WTC11 (cell line): Measurements from ENCODE around the gene TMEM82. TPM values are rescaled to one million over a fixed set of nuclear protein-coding genes. Genes with fewer than 3 reads are reported as not detected.
A peak's percentile ranks its signal among the peaks of the same experiment; 100 is the strongest.

Experiments used
- ATAC-seq: fragments of 200-7000 bp; cut with Tn5 transposase; 2 replicates; pipeline ENCODE4 v1.10.0; 2021; ENCODE audit warnings: mild to moderate bottlenecking, moderate library complexity
- Bru-seq: library from RNA; stranded (reverse); fragments of 400-500 nt; gene quantifications from one replicate; lab custom pipeline; 2021; lab: Mats Ljungman, UMichigan
- CTCF ChIA-PET: fragments of 300-600 bp; sonication (Branson Sonifier 250); formaldehyde crosslinking; loops from one replicate; lab custom pipeline; 2021; ENCODE audit warnings: antibody characterized with exemption; lab: Charles Lee
- POLR2A ChIA-PET: fragments of 350-600 bp; sonication (Branson Sonifier 250); formaldehyde crosslinking; loops from one replicate; lab custom pipeline; 2021; ENCODE audit warnings: antibody characterized with exemption; lab: Charles Lee
- DNase-seq: peaks from one replicate; pipeline ENCODE4 v3.0.0; 2021; ENCODE audit warnings: low spot score
- H3K27ac Mint-ChIP-seq: 2 replicates; pipeline ENCODE4 v1.8.0; 2021; ENCODE audit warnings: mixed read lengths
- H3K27me3 Mint-ChIP-seq: 2 replicates; pipeline ENCODE4 v1.8.0; 2021; ENCODE audit warnings: low read depth, mild to moderate bottlenecking, moderate library complexity, mixed read lengths
- H3K36me3 Mint-ChIP-seq: 2 replicates; pipeline ENCODE4 v1.8.0; 2021; ENCODE audit warnings: mixed read lengths
- H3K4me1 Mint-ChIP-seq: 2 replicates; pipeline ENCODE4 v1.8.0; 2022; ENCODE audit warnings: mixed read lengths
- H3K4me3 Mint-ChIP-seq: 2 replicates; pipeline ENCODE4 v1.8.0; 2021; ENCODE audit warnings: mild to moderate bottlenecking, moderate library complexity, mixed read lengths
- H3K9me3 Mint-ChIP-seq: 2 replicates; pipeline ENCODE4 v1.8.0; 2021; ENCODE audit warnings: mixed read lengths
- ATF1 ChIP-seq: sonication (generic); formaldehyde crosslinking; IDR thresholded peaks from 2 replicates; pipeline ENCODE4 v1.8.1; 2023; ENCODE audit warnings: mild to moderate bottlenecking, moderate library complexity, missing genetic modification reagents
- ATF2 ChIP-seq: sonication (generic); formaldehyde crosslinking; IDR thresholded peaks from 2 replicates; pipeline ENCODE4 v1.8.1; 2022; ENCODE audit warnings: low read depth, missing genetic modification reagents, borderline replicate concordance
- CREB1 ChIP-seq: sonication (generic); formaldehyde crosslinking; IDR thresholded peaks from 2 replicates; pipeline ENCODE4 v1.8.0; 2023; ENCODE audit warnings: mild to moderate bottlenecking, missing genetic modification reagents
- CTCF ChIP-seq: fragments of 200-600 bp; IDR thresholded peaks from 2 replicates; pipeline ENCODE4 v1.8.0; 2022; ENCODE audit warnings: antibody characterized with exemption
- E2F4 ChIP-seq: sonication (generic); formaldehyde crosslinking; IDR thresholded peaks from 2 replicates; pipeline ENCODE4 v1.8.1; 2022; ENCODE audit warnings: low read depth, mild to moderate bottlenecking, moderate library complexity, missing genetic modification reagents, borderline replicate concordance
- ELF4 ChIP-seq: sonication (generic); formaldehyde crosslinking; IDR thresholded peaks from 2 replicates; pipeline ENCODE4 v1.8.1; 2022; ENCODE audit warnings: low read depth, mild to moderate bottlenecking, moderate library complexity, missing genetic modification reagents
- EMX1 ChIP-seq: fragments of 250-450 bp; sonication (Bioruptor Pico); IDR thresholded peaks from 2 replicates; pipeline ENCODE4 v1.8.0; 2021; ENCODE audit warnings: mild to moderate bottlenecking
- FOXJ3 ChIP-seq: sonication (generic); formaldehyde crosslinking; IDR thresholded peaks from 2 replicates; pipeline ENCODE4 v1.9.0; 2021; ENCODE audit warnings: missing genetic modification reagents, mild to moderate bottlenecking, borderline replicate concordance
- FOXP1 ChIP-seq: sonication (generic); formaldehyde crosslinking; IDR thresholded peaks from 2 replicates; pipeline ENCODE4 v1.8.0; 2022; ENCODE audit warnings: missing genetic modification reagents, mild to moderate bottlenecking, moderate library complexity, borderline replicate concordance
- HMGXB4 ChIP-seq: sonication (generic); formaldehyde crosslinking; IDR thresholded peaks from 2 replicates; pipeline ENCODE4 v1.8.1; 2023; ENCODE audit warnings: mild to moderate bottlenecking, moderate library complexity, missing genetic modification reagents
- IRF2 ChIP-seq: sonication (generic); formaldehyde crosslinking; IDR thresholded peaks from 2 replicates; pipeline ENCODE4 v1.8.0; 2022; ENCODE audit warnings: low read depth, missing genetic modification reagents, borderline replicate concordance
- KAT7 ChIP-seq: sonication (generic); formaldehyde crosslinking; IDR thresholded peaks from 2 replicates; pipeline ENCODE4 v1.8.1; 2023; ENCODE audit warnings: missing genetic modification reagents, mild to moderate bottlenecking, borderline replicate concordance
- MLX ChIP-seq: sonication (generic); formaldehyde crosslinking; IDR thresholded peaks from 2 replicates; pipeline ENCODE4 v1.8.1; 2023; ENCODE audit warnings: mild to moderate bottlenecking, missing genetic modification reagents, moderate library complexity
- NR2C2 ChIP-seq: sonication (generic); formaldehyde crosslinking; IDR thresholded peaks from 2 replicates; pipeline ENCODE4 v1.8.0; 2022; ENCODE audit warnings: mild to moderate bottlenecking, missing genetic modification reagents
- OVOL2 ChIP-seq: fragments of 250-450 bp; sonication (Bioruptor Pico); IDR thresholded peaks from 2 replicates; pipeline ENCODE4 v1.9.0; 2021; ENCODE audit warnings: mild to moderate bottlenecking, borderline replicate concordance
- RORB ChIP-seq: fragments of 250-450 bp; sonication (Bioruptor Pico); IDR thresholded peaks from 2 replicates; pipeline ENCODE4 v1.9.0; 2021; ENCODE audit warnings: mild to moderate bottlenecking
- SOX15 ChIP-seq: fragments of 250-450 bp; sonication (Bioruptor Pico); IDR thresholded peaks from 2 replicates; pipeline ENCODE4 v1.9.0; 2021; ENCODE audit warnings: mild to moderate bottlenecking
- TP53 ChIP-seq: sonication (generic); formaldehyde crosslinking; IDR thresholded peaks from 2 replicates; pipeline ENCODE4 v1.8.1; 2023; ENCODE audit warnings: mild to moderate bottlenecking, missing genetic modification reagents
- ZNF121 ChIP-seq: sonication (generic); formaldehyde crosslinking; IDR thresholded peaks from 2 replicates; pipeline ENCODE4 v1.8.0; 2023; ENCODE audit warnings: missing genetic modification reagents
- ZNF219 ChIP-seq: sonication (generic); formaldehyde crosslinking; IDR thresholded peaks from 2 replicates; pipeline ENCODE4 v1.8.0; 2023; ENCODE audit warnings: missing genetic modification reagents, mild to moderate bottlenecking, borderline replicate concordance
- ZNF532 ChIP-seq: fragments of 250-450 bp; sonication (Bioruptor Pico); IDR thresholded peaks from 2 replicates; pipeline ENCODE4 v1.9.0; 2021; ENCODE audit warnings: mild to moderate bottlenecking, borderline replicate concordance
- ZNF671 ChIP-seq: fragments of 250-450 bp; sonication (Bioruptor Pico); IDR thresholded peaks from 2 replicates; pipeline ENCODE4 v1.8.0; 2021; ENCODE audit warnings: mild to moderate bottlenecking
- long read RNA-seq, 3 experiments: library from RNA in 1 of 3; library from capped mRNA in 1 of 3; library from polyadenylated mRNA in 1 of 3; unstranded in 2 of 3; stranded (forward) in 1 of 3; transcript quantifications; one replicate each; pipeline ENCODE4 v2.0.0, GENCODE V29; 2021
- total RNA-seq: library from RNA; stranded (reverse); gene quantifications from 3 replicates; pipeline ENCODE4 v1.2.3, GENCODE V29; 2021

TMEM82 gene
- total RNA-seq (0.48 to 1.4 TPM (median 0.94 TPM) in 3 replicates), Bru-seq, nascent RNA (percentile 11 among the genes with signal in this experiment)
- long read RNA-seq, experiment 1, partial matches to known transcripts: 0 of 3 reads
- long read RNA-seq, experiment 1, other reads (novel, unspliced or antisense): 0 of 3 reads
- long read RNA-seq, experiment 2, partial matches to known transcripts: 0 of 2 reads
- long read RNA-seq, experiment 2, other reads (novel, unspliced or antisense): 0 of 2 reads
- long read RNA-seq, experiment 3: 0 reads

- peak; percentile 12 for ATAC-seq
- Mint-ChIP-seq H3K27me3 (no peaks in the 10 kb centered on the region; the same call in 1 of the 2 replicates), H3K27ac (peak within 1 kb of the TSS; percentile 36), H3K36me3 (no peaks in the 10 kb centered on the region)
- no peak for TF ChIP-seq FOXJ3 (CRISPR knock-in tag)
- TF ChIP-seq KAT7 (CRISPR knock-in tag): no peak
- no peak for TF ChIP-seq FOXP1 (CRISPR knock-in tag)
- TF ChIP-seq HMGXB4 (CRISPR knock-in tag): no peak
- no peak for TF ChIP-seq ATF1
- TF ChIP-seq ZNF121 (CRISPR knock-in tag): no peak
- TF ChIP-seq MLX: no peak
- no peak for TF ChIP-seq EMX1 (CRISPR knock-in tag)
- TF ChIP-seq NR2C2 (CRISPR knock-in tag): no peak
- no peak for TF ChIP-seq TP53 (CRISPR knock-in tag)
- TF ChIP-seq, all 79 proteins: peak for 0
- no peaks in the 10 kb centered on the region for H3K9me3 Mint-ChIP-seq
- H3K4me1 Mint-ChIP-seq: peaks cover 8% of the 10 kb centered on the region
- peak within 1 kb of the TSS; percentile 29; the same call in 1 of the 2 replicates for H3K4me3 Mint-ChIP-seq
- ChIA-PET POLR2A (interaction anchor here (1.7 kb wide), 1 partner anchor 14 kb away, joined by 6 read pairs; no protein-coding TSS in a partner anchor), CTCF (interaction anchor here (0.6 to 4.3 kb wide), 15 partner anchors 10 to 561 kb away, joined by 3 to 51 read pairs (median 7); partner anchors contain the start of genes AGMAT and DNAJC16)
- peak; percentile 49 for DNase-seq
Measured at GRCh38 chr1:15742339-15742801, at the start of gene TMEM82. Gene TMEM82 (plus strand): TSS chr1:15742499. CDS start chr1:15742560, 61 bp downstream.

GRCh38 chr1:15693371-15693770 is 48.9 kb upstream of the TMEM82 start:
- ChIA-PET CTCF (interaction anchor here (1.1 kb wide), 1 partner anchor 48 kb away, joined by 4 read pairs; no protein-coding TSS in a partner anchor), POLR2A (no interaction called here)
- H3K27me3 Mint-ChIP-seq: no peaks in the 10 kb centered on the region
- 0 out of 2 replicates have a peak, but pooled peaks cover 3% of the 10 kb centered on the region for H3K36me3 Mint-ChIP-seq
- no peaks in the 10 kb centered on the region for H3K9me3 Mint-ChIP-seq
- no peak overlapping the region for H3K4me3 Mint-ChIP-seq
- H3K27ac Mint-ChIP-seq: no peak overlapping the region
- ATAC-seq: no peak
- no peak for DNase-seq
- H3K4me1 Mint-ChIP-seq: no peaks in the 10 kb centered on the region
- TF ChIP-seq IRF2 (CRISPR knock-in tag) (no peak), SOX15 (CRISPR knock-in tag) (no peak), ELF4 (CRISPR knock-in tag) (no peak), CREB1 (CRISPR knock-in tag) (no peak), E2F4 (CRISPR knock-in tag) (no peak), ZNF671 (CRISPR knock-in tag) (no peak), RORB (CRISPR knock-in tag) (no peak), CTCF (no peak), OVOL2 (CRISPR knock-in tag) (no peak), ZNF532 (no peak), KAT7 (CRISPR knock-in tag) (no peak), ATF2 (CRISPR knock-in tag) (no peak), ZNF219 (CRISPR knock-in tag) (no peak)
